SK-N-MC (cell line): ENCODE results near the gene GPR150.
A peak's percentile ranks its signal among the peaks of the same experiment; 100 is the strongest.
"Not testable (repeated sequence)": the region's sequence is repeated elsewhere in the genome, so short reads cannot be mapped to it uniquely, and the experiment has no call there.

Source experiments
- DNase-seq: peaks from one replicate; pipeline ENCODE4 v3.0.0-alpha.2; 2011; ENCODE audit warnings: low read depth, low spot score
- H3K27ac ChIP-seq: fragments of 200-600 bp; sonication (generic); 2 replicates; pipeline ENCODE4 v1.5.1; 2016; ENCODE audit warnings: mixed run types
- H3K36me3 ChIP-seq: fragments of 200-600 bp; sonication (generic); 2 replicates; pipeline ENCODE4 v1.6.1; 2017; ENCODE audit warnings: antibody characterized with exemption, low read length, mixed read lengths; ENCODE audit not compliant: insufficient read depth
- H3K4me3 ChIP-seq: fragments of 200-600 bp; sonication (generic); 2 replicates; pipeline ENCODE4 v1.5.1; 2016
- H3K9ac ChIP-seq: fragments of 200-600 bp; sonication (generic); 2 replicates; pipeline ENCODE4 v1.8.0; 2017; ENCODE audit warnings: mixed run types, mixed read lengths; ENCODE audit not compliant: insufficient read length
- H3K9me3 ChIP-seq: fragments of 200-600 bp; sonication (generic); 2 replicates; pipeline ENCODE4 v1.6.1; 2017; ENCODE audit warnings: low read depth, mild to moderate bottlenecking, antibody characterized with exemption, low read length, moderate library complexity, mixed read lengths
- EZH2 ChIP-seq: fragments of 200-600 bp; sonication (generic); IDR thresholded peaks from one replicate; pipeline ENCODE4 v1.6.1; 2017; ENCODE audit warnings: antibody characterized with exemption
- FOXP2 ChIP-seq: optimal IDR thresholded peaks from 2 replicates; pipeline ENCODE3; 2011; ENCODE audit warnings: mild to moderate bottlenecking, moderate library complexity; ENCODE audit not compliant: insufficient read depth; ENCODE audit errors: extremely low read length, control extremely low read depth
- POLR2AphosphoS5 ChIP-seq: IDR thresholded peaks from 2 replicates; pipeline ENCODE4 v1.6.1; 2012; ENCODE audit warnings: mild to moderate bottlenecking, low read depth, low read length, borderline replicate concordance

Gene GPR150

GRCh38 chr5:95638632-95639031 lies 18.7 kb downstream of the GPR150 start:
- Histone ChIP-seq H3K9me3 (no peaks in the 10 kb centered on the region), H3K4me3 (no peak overlapping the region), H3K9ac (no peak overlapping the region), H3K27ac (no peak overlapping the region), H3K36me3 (no peaks in the 10 kb centered on the region)
- DNase-seq: no peak
- TF ChIP-seq FOXP2 (no peak), POLR2AphosphoS5 (no peak), EZH2 (no peak)

GRCh38 chr5:95641741-95642220 lies 21.9 kb downstream of the GPR150 start:
- H3K27ac ChIP-seq: no peak overlapping the region

DNA sequence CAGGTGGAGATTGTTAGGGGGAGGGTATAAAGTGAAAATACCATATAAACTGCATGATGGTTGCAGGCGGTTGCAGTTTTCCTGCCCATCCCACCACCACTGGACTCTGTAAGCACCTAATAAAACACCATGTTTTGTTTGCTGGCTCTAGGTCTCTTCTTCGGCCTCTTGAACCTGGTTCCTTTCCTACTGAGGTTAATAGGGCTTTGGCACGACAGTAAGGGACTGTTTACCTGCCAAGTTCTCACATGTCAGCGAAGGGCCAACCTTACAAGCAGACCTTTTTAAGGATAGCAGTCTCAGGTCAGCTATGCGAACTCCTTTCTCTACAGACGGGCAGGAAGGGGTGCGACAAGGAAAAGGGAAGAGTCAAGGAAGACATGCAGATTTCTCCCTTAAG lies 23.3 kb downstream of the GPR150 start:
- H3K9ac ChIP-seq: no peak overlapping the region
- H3K36me3 ChIP-seq: no peaks in the 10 kb centered on the region
- no peaks in the 10 kb centered on the region for H3K9me3 ChIP-seq
- H3K4me3 ChIP-seq: no peak overlapping the region
- H3K27ac ChIP-seq: no peak overlapping the region
- no peak for TF ChIP-seq EZH2
- no peak for TF ChIP-seq POLR2AphosphoS5
- no peak for TF ChIP-seq FOXP2
- no peak for DNase-seq

More at GRCh38 chr5:95641741-95642220, 21.9 kb downstream of the GPR150 start:
- no peak for DNase-seq
- no peak overlapping the region for H3K9ac ChIP-seq
- H3K36me3 ChIP-seq: no peaks in the 10 kb centered on the region
- TF ChIP-seq FOXP2 (no peak), EZH2 (no peak), POLR2AphosphoS5 (no peak)
- no peak overlapping the region for H3K4me3 ChIP-seq
- H3K9me3 ChIP-seq: no peaks in the 10 kb centered on the region

GRCh38 chr5:95644351-95645042 lies 24.6 kb downstream of the GPR150 start:
- no peak overlapping the region for H3K9ac ChIP-seq
- no peak overlapping the region for H3K27ac ChIP-seq
- H3K36me3 ChIP-seq: no peaks in the 10 kb centered on the region
- H3K4me3 ChIP-seq: no peak overlapping the region
- TF ChIP-seq FOXP2: no peak
- no peak for TF ChIP-seq EZH2
- no peak for TF ChIP-seq POLR2AphosphoS5
- DNase-seq: no peak
- no peaks in the 10 kb centered on the region for H3K9me3 ChIP-seq

GRCh38 chr5:95646226-95646568 lies 26.3 kb downstream of the GPR150 start:
- not testable (repeated sequence) for H3K27ac ChIP-seq, DNase-seq, H3K9me3 ChIP-seq, H3K36me3 ChIP-seq, H3K9ac ChIP-seq
- peak overlapping the region; percentile 84 for H3K4me3 ChIP-seq

- no peaks in the 10 kb centered on the region for H3K9me3 ChIP-seq
- peak; percentile 76 for TF ChIP-seq POLR2AphosphoS5
- no peak for TF ChIP-seq FOXP2
- H3K9ac ChIP-seq: peak within 1 kb of the TSS; percentile 74
- DNase-seq: no peak
- H3K36me3 ChIP-seq: no peaks in the 10 kb centered on the region
- H3K27ac ChIP-seq: no peak within 1 kb of the TSS
- peak within 1 kb of the TSS; percentile 84 for H3K4me3 ChIP-seq
Observed at GRCh38 chr5:95646569-95647431, 26.9 kb downstream of the GPR150 start, which contains the start of gene RFESD. Gene RFESD (plus strand): TSS chr5:95646777. CDS start chr5:95652272, 5,495 bp downstream.

GRCh38 chr5:95647886-95648860 lies 28.3 kb downstream of the GPR150 start:
- DNase-seq: no peak
- Histone ChIP-seq H3K27ac (0 out of 2 replicates have a peak overlapping the region, but pooled peaks have one; percentile 13), H3K4me3 (no peak overlapping the region), H3K9me3 (no peaks in the 10 kb centered on the region), H3K36me3 (no peaks in the 10 kb centered on the region), H3K9ac (no peak overlapping the region)
- no peak for TF ChIP-seq EZH2
- no peak for TF ChIP-seq FOXP2
- no peak for TF ChIP-seq POLR2AphosphoS5

DNA sequence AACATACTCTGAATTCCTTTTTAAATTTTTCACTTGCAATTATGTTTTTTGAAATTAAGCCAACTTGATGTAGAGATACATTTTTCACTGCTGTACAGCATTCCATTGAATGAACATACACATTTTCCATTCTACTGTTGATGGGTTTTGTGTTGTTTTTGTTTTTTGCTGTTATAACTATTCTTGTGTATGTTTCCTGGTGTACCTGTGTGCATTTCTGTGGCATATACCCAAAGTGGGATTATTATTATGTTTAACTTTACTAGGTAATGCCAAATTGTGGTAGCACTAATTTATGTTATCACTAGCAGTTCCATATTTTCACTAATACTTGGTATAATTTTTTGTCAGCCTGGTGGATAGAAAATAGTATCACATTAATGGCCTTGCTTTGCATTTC lies 29.4 kb downstream of the GPR150 start:
- H3K9ac ChIP-seq: no peak overlapping the region
- TF ChIP-seq EZH2: no peak
- no peak overlapping the region for H3K27ac ChIP-seq
- no peaks in the 10 kb centered on the region for H3K9me3 ChIP-seq
- DNase-seq: no peak
- no peaks in the 10 kb centered on the region for H3K36me3 ChIP-seq
- H3K4me3 ChIP-seq: no peak overlapping the region
